Activated T-helper 1 cell treated with Interleukin-2 at 50 U/mL for 16 hours (primary cell): ENCODE results near the gene NEU2.

ENCODE experiments used
- DNase-seq: peaks from one replicate; pipeline ENCODE4 v3.0.0-alpha.2; 2020; ENCODE audit warnings: low read depth

The NEU2 gene

GRCh38 chr2:233079953-233080835 lies 47.7 kb downstream of the NEU2 start:
- no peak for DNase-seq

- DNase-seq, result no peak
Observed at GRCh38 chr2:233080836-233081229, 48.4 kb downstream of the NEU2 start.

- no peak for DNase-seq
Observed at GRCh38 chr2:233081232-233081730, 48.8 kb downstream of the NEU2 start.

- DNase-seq, result no peak
Observed at GRCh38 chr2:233081731-233082221, 49.3 kb downstream of the NEU2 start.

- DNase-seq, result no peak
Observed at GRCh38 chr2:233082222-233082930, 49.9 kb downstream of the NEU2 start.

GRCh38 chr2:233082931-233083755 lies 50.7 kb downstream of the NEU2 start:
- no peak for DNase-seq

- DNase-seq, result no peak
Observed at GRCh38 chr2:233083782-233084181, 51.3 kb downstream of the NEU2 start.

GRCh38 chr2:233084488-233084887 lies 52.0 kb downstream of the NEU2 start:
- no peak for DNase-seq
